Activated naive CD4-positive, alpha-beta T cell treated with anti-CD3 and anti-CD28 coated beads for 36 hours (primary cell): ENCODE data around the gene EDAR. TPM values are rescaled to one million over a fixed set of nuclear protein-coding genes. Genes with fewer than 3 reads are reported as not detected.

Source experiments
- CTCF ChIA-PET: fragments of 350-600 bp; sonication (Branson Sonifier 250); formaldehyde crosslinking; loops from one replicate; lab custom pipeline; 2021; ENCODE audit warnings: antibody characterized with exemption; lab: Charles Lee
- DNase-seq: peaks from one replicate; pipeline ENCODE4 v3.0.0-alpha.2; 2020
- H3K27ac Mint-ChIP-seq: one replicate; pipeline ENCODE4 v1.8.0; 2021; ENCODE audit warnings: mild to moderate bottlenecking, mixed read lengths
- H3K27me3 Mint-ChIP-seq: one replicate; pipeline ENCODE4 v1.8.0; 2021; ENCODE audit warnings: low read depth, mixed read lengths
- H3K36me3 Mint-ChIP-seq: one replicate; pipeline ENCODE4 v1.8.0; 2021; ENCODE audit warnings: low read depth, mixed read lengths
- H3K4me1 Mint-ChIP-seq: one replicate; pipeline ENCODE4 v1.8.0; 2021; ENCODE audit warnings: low read depth, mixed read lengths
- H3K4me3 Mint-ChIP-seq: one replicate; pipeline ENCODE4 v1.8.0; 2021; ENCODE audit warnings: mild to moderate bottlenecking, moderate library complexity, mixed read lengths
- H3K9me3 Mint-ChIP-seq: one replicate; pipeline ENCODE4 v1.8.0; 2021; ENCODE audit warnings: mixed read lengths
- intact Hi-C: fragments of 100-400 bp; cut with micrococcal nuclease; formaldehyde crosslinking; loops from one replicate; pipeline ENCODE4 v1.15.1; 2023
- total RNA-seq, 2 experiments: library from RNA; stranded (reverse); gene quantifications; one replicate each; pipeline ENCODE4 v1.2.3, GENCODE V29; 2021

Gene EDAR
- total RNA-seq, 2 experiments from 2014 or later: 1.1 to 1.3 TPM

- peaks cover 73% of the 10 kb centered on the region for H3K9me3 Mint-ChIP-seq
- no peak overlapping the region for H3K4me3 Mint-ChIP-seq
- intact Hi-C loops: no loop called here
- no peaks in the 10 kb centered on the region for H3K27me3 Mint-ChIP-seq
- CTCF ChIA-PET: no interaction called here
- peaks cover 38% of the 10 kb centered on the region for H3K36me3 Mint-ChIP-seq
- H3K4me1 Mint-ChIP-seq: no peaks in the 10 kb centered on the region
- H3K27ac Mint-ChIP-seq: no peak overlapping the region
- no peak for DNase-seq
These were observed 99.1 kb downstream of the EDAR start for GRCh38 chr2:108889907-108890306.

GRCh38 chr2:108884619-108885018, 104.4 kb downstream of the EDAR start:
- intact Hi-C loops: no loop called here

GRCh38 chr2:108878276-108878675, 110.7 kb downstream of the EDAR start:
- H3K27ac Mint-ChIP-seq: no peak overlapping the region
- H3K9me3 Mint-ChIP-seq: peaks cover 32% of the 10 kb centered on the region
- no peaks in the 10 kb centered on the region for H3K27me3 Mint-ChIP-seq
- CTCF ChIA-PET: no interaction called here
- DNase-seq: no peak
- no peak overlapping the region for H3K4me3 Mint-ChIP-seq
- no peaks in the 10 kb centered on the region for H3K4me1 Mint-ChIP-seq
- peaks cover 14% of the 10 kb centered on the region for H3K36me3 Mint-ChIP-seq
- intact Hi-C loops: no loop called here

More at GRCh38 chr2:108884619-108885018, 104.4 kb downstream of the EDAR start:
- H3K9me3 Mint-ChIP-seq: peaks cover 73% of the 10 kb centered on the region
- H3K27me3 Mint-ChIP-seq: no peaks in the 10 kb centered on the region
- H3K4me1 Mint-ChIP-seq: no peaks in the 10 kb centered on the region
- DNase-seq: no peak
- no peak overlapping the region for H3K4me3 Mint-ChIP-seq
- CTCF ChIA-PET: no interaction called here
- no peak overlapping the region for H3K27ac Mint-ChIP-seq
- H3K36me3 Mint-ChIP-seq: peaks cover 10% of the 10 kb centered on the region

GRCh38 chr2:108877506-108877905, 111.5 kb downstream of the EDAR start:
- no peak for DNase-seq
- H3K4me1 Mint-ChIP-seq: no peaks in the 10 kb centered on the region
- intact Hi-C loops: no loop called here
- H3K36me3 Mint-ChIP-seq: peaks cover 12% of the 10 kb centered on the region
- H3K4me3 Mint-ChIP-seq: no peak overlapping the region
- H3K9me3 Mint-ChIP-seq: peaks cover 24% of the 10 kb centered on the region
- CTCF ChIA-PET: interaction anchor here (0.7 kb wide), 1 partner anchor 53 kb away, joined by 3 read pairs; no protein-coding TSS in a partner anchor
- H3K27me3 Mint-ChIP-seq: no peaks in the 10 kb centered on the region
- no peak overlapping the region for H3K27ac Mint-ChIP-seq

- Mint-ChIP-seq H3K36me3 (peaks cover 29% of the 10 kb centered on the region), H3K4me3 (no peak overlapping the region), H3K4me1 (no peaks in the 10 kb centered on the region), H3K27me3 (no peaks in the 10 kb centered on the region), H3K9me3 (peaks cover 17% of the 10 kb centered on the region), H3K27ac (no peak overlapping the region)
- no peak for DNase-seq
- intact Hi-C loops: no loop called here
- CTCF ChIA-PET: no interaction called here
These were observed 118.9 kb downstream of the EDAR start for GRCh38 chr2:108870069-108870644.

DNA sequence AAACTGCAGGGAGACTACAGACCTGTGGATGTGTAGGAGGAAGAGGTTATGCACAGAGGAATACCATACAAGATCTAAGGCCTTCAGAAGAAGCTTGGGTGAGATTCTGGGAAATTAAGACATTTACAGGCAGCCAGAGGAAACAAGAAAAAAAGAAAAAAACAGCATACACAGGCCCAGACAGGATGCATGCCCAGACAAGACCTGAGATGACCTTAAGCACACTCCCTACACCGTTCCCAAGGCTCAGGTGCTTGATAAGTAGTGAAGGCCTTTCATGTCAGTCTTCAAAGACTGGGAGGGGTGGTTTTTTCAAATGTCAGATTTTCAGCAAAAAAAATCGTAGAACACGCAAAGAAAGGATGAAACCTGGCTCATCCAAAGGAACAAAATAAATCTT, 119.5 kb downstream of the EDAR start:
- no peaks in the 10 kb centered on the region for H3K27me3 Mint-ChIP-seq
- no peak overlapping the region for H3K27ac Mint-ChIP-seq
- H3K4me3 Mint-ChIP-seq: no peak overlapping the region
- H3K4me1 Mint-ChIP-seq: no peaks in the 10 kb centered on the region
- peaks cover 29% of the 10 kb centered on the region for H3K36me3 Mint-ChIP-seq
- intact Hi-C loops: no loop called here
- DNase-seq: no peak
- CTCF ChIA-PET: no interaction called here
- peaks cover 17% of the 10 kb centered on the region for H3K9me3 Mint-ChIP-seq

GRCh38 chr2:108868911-108869310, 120.1 kb downstream of the EDAR start:
- H3K27ac Mint-ChIP-seq: no peak overlapping the region

GRCh38 chr2:108866041-108866440, 123.0 kb downstream of the EDAR start:
- intact Hi-C loops: no loop called here
- H3K36me3 Mint-ChIP-seq: peaks cover 30% of the 10 kb centered on the region
- H3K27ac Mint-ChIP-seq: no peak overlapping the region
- no peaks in the 10 kb centered on the region for H3K27me3 Mint-ChIP-seq
- H3K4me3 Mint-ChIP-seq: no peak overlapping the region
- CTCF ChIA-PET: interaction anchor here (0.7 kb wide), 1 partner anchor 388 kb away, joined by 3 read pairs; no protein-coding TSS in a partner anchor
- peaks cover 17% of the 10 kb centered on the region for H3K9me3 Mint-ChIP-seq
- no peak for DNase-seq
- H3K4me1 Mint-ChIP-seq: no peaks in the 10 kb centered on the region

More at GRCh38 chr2:108868911-108869310, 120.1 kb downstream of the EDAR start:
- Mint-ChIP-seq H3K9me3 (peaks cover 17% of the 10 kb centered on the region), H3K36me3 (peaks cover 29% of the 10 kb centered on the region), H3K4me1 (no peaks in the 10 kb centered on the region), H3K27me3 (no peaks in the 10 kb centered on the region), H3K4me3 (no peak overlapping the region)
- CTCF ChIA-PET: interaction anchor here (0.9 kb wide), 1 partner anchor 15 kb away, joined by 3 read pairs; no protein-coding TSS in a partner anchor
- intact Hi-C loops: no loop called here
- DNase-seq: no peak

DNA sequence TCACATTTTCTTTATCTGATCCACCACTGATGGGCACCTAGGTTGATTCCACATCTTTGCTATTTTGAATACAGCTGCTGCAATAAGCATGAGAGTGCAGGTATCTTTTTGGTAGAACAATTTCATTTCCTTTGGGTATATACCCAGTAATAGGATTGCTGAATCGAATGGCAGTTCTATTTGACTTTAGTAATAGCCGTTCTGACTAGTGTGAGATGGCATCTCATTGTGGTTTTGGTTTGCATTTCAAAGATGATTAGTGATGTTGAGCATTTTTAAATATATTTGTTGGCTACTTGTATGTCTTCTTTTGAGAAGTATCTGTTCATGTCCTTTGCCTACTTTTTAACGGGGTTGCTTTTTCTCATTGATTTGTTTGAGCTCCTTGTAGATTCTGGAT, 130.1 kb downstream of the EDAR start:
- intact Hi-C loops: loop anchor here (5.0 kb wide), 3 partner anchors 68 to 268 kb away; partner anchors contain the start of gene SH3RF3
- no peak overlapping the region for H3K27ac Mint-ChIP-seq
- CTCF ChIA-PET: no interaction called here
- no peak overlapping the region for H3K4me3 Mint-ChIP-seq
- no peaks in the 10 kb centered on the region for H3K9me3 Mint-ChIP-seq
- peaks cover 1% of the 10 kb centered on the region for H3K36me3 Mint-ChIP-seq
- no peak for DNase-seq
- peaks cover 2% of the 10 kb centered on the region for H3K4me1 Mint-ChIP-seq
- H3K27me3 Mint-ChIP-seq: no peaks in the 10 kb centered on the region

DNA sequence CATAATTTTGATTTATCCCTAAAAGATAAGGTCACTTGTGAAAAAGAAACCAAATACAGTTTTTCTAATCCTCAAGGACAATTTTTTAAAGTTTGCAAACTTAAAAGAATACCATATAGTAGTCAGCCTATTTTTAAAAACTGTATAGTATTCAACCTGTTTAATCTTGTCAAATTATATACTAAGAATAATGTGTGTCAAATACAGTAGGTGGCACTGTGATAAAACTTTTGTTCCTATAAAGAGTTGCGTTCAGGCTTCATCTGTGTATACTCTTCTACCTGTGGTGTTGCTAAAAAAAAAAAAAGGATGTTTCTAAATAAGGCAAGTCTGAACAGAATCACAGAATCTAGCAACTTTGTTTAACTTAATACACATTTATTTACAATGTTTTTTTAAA, 133.8 kb downstream of the EDAR start:
- no peaks in the 10 kb centered on the region for H3K27me3 Mint-ChIP-seq
- H3K9me3 Mint-ChIP-seq: no peaks in the 10 kb centered on the region
- CTCF ChIA-PET: interaction anchor here (2.8 kb wide), 1 partner anchor 133 kb away, joined by 29 read pairs; the partner anchor contains the start of gene EDAR
- peaks cover 2% of the 10 kb centered on the region for H3K4me1 Mint-ChIP-seq
- H3K4me3 Mint-ChIP-seq: no peak overlapping the region
- H3K36me3 Mint-ChIP-seq: peaks cover 10% of the 10 kb centered on the region
- no peak for DNase-seq
- intact Hi-C loops: loop anchor here (1.0 to 5.0 kb wide), 5 partner anchors 72 to 655 kb away; partner anchors contain the start of gene SH3RF3
- no peak overlapping the region for H3K27ac Mint-ChIP-seq

GRCh38 chr2:108854484-108854883, 134.5 kb downstream of the EDAR start:
- H3K36me3 Mint-ChIP-seq: peaks cover 13% of the 10 kb centered on the region
- no peak overlapping the region for H3K4me3 Mint-ChIP-seq
- H3K27ac Mint-ChIP-seq: no peak overlapping the region
- no peaks in the 10 kb centered on the region for H3K27me3 Mint-ChIP-seq
- intact Hi-C loops: no loop called here
- peaks cover 2% of the 10 kb centered on the region for H3K4me1 Mint-ChIP-seq
- no peak for DNase-seq
- CTCF ChIA-PET: interaction anchor here (0.6 to 1.3 kb wide), 6 partner anchors 14 to 544 kb away, joined by 3 to 7 read pairs (median 4); no protein-coding TSS in a partner anchor
- H3K9me3 Mint-ChIP-seq: no peaks in the 10 kb centered on the region

GRCh38 chr2:108853421-108853820, 135.6 kb downstream of the EDAR start:
- no peaks in the 10 kb centered on the region for H3K9me3 Mint-ChIP-seq
- no peak overlapping the region for H3K27ac Mint-ChIP-seq
- intact Hi-C loops: no loop called here
- peaks cover 13% of the 10 kb centered on the region for H3K36me3 Mint-ChIP-seq
- no peak overlapping the region for H3K4me3 Mint-ChIP-seq
- H3K4me1 Mint-ChIP-seq: peaks cover 2% of the 10 kb centered on the region
- H3K27me3 Mint-ChIP-seq: no peaks in the 10 kb centered on the region
- DNase-seq: no peak
- CTCF ChIA-PET: interaction anchor here (0.6 to 1.3 kb wide), 3 partner anchors 14 to 148 kb away, joined by 3 to 5 read pairs (median 4); no protein-coding TSS in a partner anchor

- Mint-ChIP-seq H3K27ac (no peak overlapping the region), H3K9me3 (no peaks in the 10 kb centered on the region), H3K4me3 (no peak overlapping the region), H3K36me3 (peaks cover 16% of the 10 kb centered on the region), H3K4me1 (peaks cover 2% of the 10 kb centered on the region), H3K27me3 (no peaks in the 10 kb centered on the region)
- DNase-seq: no peak
- intact Hi-C loops: no loop called here
- CTCF ChIA-PET: no interaction called here
These were observed 136.6 kb downstream of the EDAR start for GRCh38 chr2:108852375-108852774.
